Heart left ventricle (tissue), 16 donors: Measurements from ENCODE around the gene CCL17. TPM values are rescaled to one million over a fixed set of nuclear protein-coding genes. Genes with fewer than 3 reads are reported as not detected.
A peak's percentile ranks its signal among the peaks of the same experiment; 100 is the strongest.

Source experiments
- ATAC-seq, 4 donors: fragments of 200-7000 bp; cut with Tn5 transposase; one replicate each; pipeline ENCODE4 v1.9.1; 2020 to 2022; ENCODE audit warnings: moderate library complexity in 4 of 4, mild to moderate bottlenecking in 3 of 4, moderate number of reproducible peaks in 1 of 4
- DNase-seq, 5 donors: peaks; one replicate each; pipeline ENCODE4 v3.0.0-alpha.2; 2020
- H3K27ac ChIP-seq, 12 donors: fragments of 200-600 bp; sonication (generic) in 4 of 12; one replicate each; pipeline versions ENCODE4 v1.5.0 to v1.8.0; 2016 to 2022; ENCODE audit warnings: mild to moderate bottlenecking in 2 of 12
- H3K27me3 ChIP-seq, 9 donors: fragments of 200-600 bp; sonication (generic) in 2 of 9; one replicate each; pipeline versions ENCODE4 v1.5.1 to v1.8.0; 2016 to 2022; ENCODE audit warnings: mild to moderate bottlenecking in 3 of 9
- H3K36me3 ChIP-seq, 9 donors: fragments of 200-600 bp; sonication (generic) in 2 of 9; one replicate each; pipeline versions ENCODE4 v1.5.0 to v1.8.0; 2018 to 2022; ENCODE audit warnings: mild to moderate bottlenecking in 2 of 9
- H3K4me1 ChIP-seq, 12 donors: fragments of 200-600 bp; sonication (generic) in 4 of 12; one replicate each; pipeline versions ENCODE4 v1.5.0 to v1.8.0; 2016 to 2022; ENCODE audit warnings: mild to moderate bottlenecking in 3 of 12
- H3K4me3 ChIP-seq, 12 donors: fragments of 200-600 bp; sonication (generic) in 4 of 12; one replicate each; pipeline versions ENCODE4 v1.5.0 to v1.8.0; 2017 to 2022; ENCODE audit warnings: mild to moderate bottlenecking in 9 of 12, moderate library complexity in 4 of 12
- H3K9me3 ChIP-seq, 12 donors: fragments of 200-600 bp; sonication (generic) in 4 of 12; one replicate each; pipeline versions ENCODE4 v1.5.0 to v1.8.0; 2016 to 2022; ENCODE audit warnings: mild to moderate bottlenecking in 1 of 12
- POLR2A ChIP-seq, 2 donors: fragments of 450-650 bp; IDR thresholded peaks; one replicate each; pipeline ENCODE4 v1.6.1; 2017; ENCODE audit warnings: antibody characterized with exemption in 2 of 2, mild to moderate bottlenecking in 2 of 2, moderate library complexity in 2 of 2
- WGBS, 4 donors: extraction: QIAGEN DNeasy Blood & Tissue Kit in 2 of 4; methylation state at CpG; one replicate each; pipeline versions ENCODE4 v1.1.5 to v1.1.7; 2013 to 2018; 5-methylcytosine and 5-hydroxymethylcytosine counted together
- intact Hi-C, 10 donors: fragments of 100-400 bp; cut with DNase I; formaldehyde crosslinking; loops; one replicate each; pipeline versions ENCODE4 v1.11.1 to v1.14.2; 2022
- polyA plus RNA-seq, 2 donors: library from polyadenylated mRNA; stranded (reverse); fragments of 200-250 nt; gene quantifications; one replicate each; pipeline ENCODE4 v1.2.3, GENCODE V29; 2013
- total RNA-seq, 9 donors: library from RNA; depleted of rRNA in 2 of 9; stranded (reverse); fragments of >200 nt in 2 of 9; fragmentation: NEBNext Ultra II Directional in 3 of 9; extraction: Animal tissue kit (Norgen Biotek cat#: 25700) in 3 of 9; gene quantifications; one replicate each; pipeline versions ENCODE4 v1.1.0 to v1.2.4, GENCODE V29; 2016 to 2023
- TF ChIP-seq, protein P1 (sequence below), 12 donors: fragments of 200-600 bp; sonication (generic) in 4 of 12; IDR thresholded peaks; one replicate each; pipeline versions ENCODE4 v1.5.0 to v1.8.0; 2018 to 2022; ENCODE audit warnings: antibody characterized with exemption in 12 of 12, mild to moderate bottlenecking in 5 of 12
- donor health status: ischemic (EF 13 %, LVEDD 7.1; RV severe dilation, severe dysfunction).
- donor health status: healthy with polysubstance abuse.
- donor health status: DM: no; HTN: yes; CAD: no.
- donor health status: DM: no; HTN: no; CAD: no.
- donor health status: ischemic (EF 25% LVEDD 6.9; RV normal size, moderate dysfunction).
- donor health status: ischemic (EF 25% LVEDD 5.7; RV mildly dilated, moderate dysfunction).
- donor health status: healthy.
- donor health status: DM: yes; HTN: yes; CAD: no.
- donor health status: ischemic (EF 35%, LVEDD 5.7; RV mildly dilated, moderate dysfunction).
- donor health status: nonischemic (EF 11% LVEDD 7.7; RV severe dilation, severe dysfunction).
- donor health status: DM: yes; HTN: yes; CAD: no.
- donor health status: PGD.
- donor health status: ischemic (EF 29% LVEDD 5.4; RV normal size, mild dysfunction).
- donor health status: nonischemic (EF 23%, LVEDD 6.1; RV moderate dilation, normal function).

CCL17 gene
- total and polyA plus RNA-seq, 11 donors: 0.26 to 4.0 (median 1.0) TPM; not detected in 8

DNA sequence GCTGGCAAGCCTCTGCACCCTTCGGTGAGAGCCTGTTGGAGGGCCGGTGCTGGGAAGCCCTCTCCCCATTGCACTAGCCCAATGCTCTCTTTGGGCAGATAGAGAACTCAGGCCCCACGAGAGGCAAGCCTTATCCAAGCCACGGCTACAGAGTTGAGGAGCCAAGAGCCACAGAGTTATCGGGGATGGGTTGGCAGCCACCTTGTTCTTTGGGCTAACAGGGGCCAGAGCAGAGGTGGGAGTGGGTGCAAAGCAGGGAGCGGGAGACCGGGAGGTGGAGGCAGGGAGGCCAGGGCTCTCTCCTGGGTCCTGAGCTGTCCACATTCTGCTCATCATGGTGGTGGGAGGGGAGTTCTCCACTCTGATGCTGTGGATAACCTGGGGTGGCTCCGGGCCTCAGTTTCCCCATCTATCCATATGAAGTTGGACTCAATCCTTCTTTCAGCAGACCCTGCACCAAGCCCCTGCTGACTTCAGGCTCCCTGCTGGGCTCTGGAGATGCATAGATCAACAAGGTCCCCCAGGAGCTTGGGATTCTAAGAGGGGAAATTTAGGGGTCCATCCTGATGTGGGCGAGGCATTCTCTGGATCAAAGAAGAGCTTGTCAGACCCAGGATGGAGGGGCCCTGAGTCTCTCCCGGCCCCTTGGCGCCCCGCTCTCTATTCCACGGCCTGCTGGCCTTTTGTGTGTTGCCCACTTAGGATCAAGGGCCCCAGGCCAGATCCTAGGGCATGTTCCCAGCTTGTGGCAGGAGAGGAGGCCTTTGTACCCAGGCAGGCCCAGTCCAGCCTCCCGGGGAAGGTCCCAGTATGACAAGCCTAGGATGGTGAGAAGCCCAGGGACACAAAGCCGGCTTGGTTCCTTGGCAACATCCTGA lies 32.8 kb upstream of the CCL17 start:
- Histone ChIP-seq H3K4me1 (peaks cover 0 to 49% (median 15%) of the 10 kb centered on the region in 12 donors), H3K36me3 (peaks cover 0 to 3% (median 0%) of the 10 kb centered on the region in 9 donors), H3K4me3 (peak overlapping the region in 10 of 12 donors; percentile 61 to 88 (median 71)), H3K27me3 (no peaks in the 10 kb centered on the region), H3K27ac (peak overlapping the region; percentile 73 to 97 (median 88)), H3K9me3 (no peaks in the 10 kb centered on the region)
- intact Hi-C loops: loop anchor here (2.0 to 10.0 kb wide), 8 partner anchors 34 to 71 kb away; no protein-coding TSS in a partner anchor
- DNase-seq (peak in 1 of 5 donors; percentile 77), ATAC-seq (no peak)
- WGBS, 4 donors: 73 to 85% (median 75%) methylated on average over 12 to 15 of the region's 15 CpGs
- TF ChIP-seq, protein P1, sequence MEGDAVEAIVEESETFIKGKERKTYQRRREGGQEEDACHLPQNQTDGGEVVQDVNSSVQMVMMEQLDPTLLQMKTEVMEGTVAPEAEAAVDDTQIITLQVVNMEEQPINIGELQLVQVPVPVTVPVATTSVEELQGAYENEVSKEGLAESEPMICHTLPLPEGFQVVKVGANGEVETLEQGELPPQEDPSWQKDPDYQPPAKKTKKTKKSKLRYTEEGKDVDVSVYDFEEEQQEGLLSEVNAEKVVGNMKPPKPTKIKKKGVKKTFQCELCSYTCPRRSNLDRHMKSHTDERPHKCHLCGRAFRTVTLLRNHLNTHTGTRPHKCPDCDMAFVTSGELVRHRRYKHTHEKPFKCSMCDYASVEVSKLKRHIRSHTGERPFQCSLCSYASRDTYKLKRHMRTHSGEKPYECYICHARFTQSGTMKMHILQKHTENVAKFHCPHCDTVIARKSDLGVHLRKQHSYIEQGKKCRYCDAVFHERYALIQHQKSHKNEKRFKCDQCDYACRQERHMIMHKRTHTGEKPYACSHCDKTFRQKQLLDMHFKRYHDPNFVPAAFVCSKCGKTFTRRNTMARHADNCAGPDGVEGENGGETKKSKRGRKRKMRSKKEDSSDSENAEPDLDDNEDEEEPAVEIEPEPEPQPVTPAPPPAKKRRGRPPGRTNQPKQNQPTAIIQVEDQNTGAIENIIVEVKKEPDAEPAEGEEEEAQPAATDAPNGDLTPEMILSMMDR (IDR thresholded peaks at IDR 0.05): no peak
- TF ChIP-seq POLR2A (IDR thresholded peaks at IDR 0.05): no peak

DNA sequence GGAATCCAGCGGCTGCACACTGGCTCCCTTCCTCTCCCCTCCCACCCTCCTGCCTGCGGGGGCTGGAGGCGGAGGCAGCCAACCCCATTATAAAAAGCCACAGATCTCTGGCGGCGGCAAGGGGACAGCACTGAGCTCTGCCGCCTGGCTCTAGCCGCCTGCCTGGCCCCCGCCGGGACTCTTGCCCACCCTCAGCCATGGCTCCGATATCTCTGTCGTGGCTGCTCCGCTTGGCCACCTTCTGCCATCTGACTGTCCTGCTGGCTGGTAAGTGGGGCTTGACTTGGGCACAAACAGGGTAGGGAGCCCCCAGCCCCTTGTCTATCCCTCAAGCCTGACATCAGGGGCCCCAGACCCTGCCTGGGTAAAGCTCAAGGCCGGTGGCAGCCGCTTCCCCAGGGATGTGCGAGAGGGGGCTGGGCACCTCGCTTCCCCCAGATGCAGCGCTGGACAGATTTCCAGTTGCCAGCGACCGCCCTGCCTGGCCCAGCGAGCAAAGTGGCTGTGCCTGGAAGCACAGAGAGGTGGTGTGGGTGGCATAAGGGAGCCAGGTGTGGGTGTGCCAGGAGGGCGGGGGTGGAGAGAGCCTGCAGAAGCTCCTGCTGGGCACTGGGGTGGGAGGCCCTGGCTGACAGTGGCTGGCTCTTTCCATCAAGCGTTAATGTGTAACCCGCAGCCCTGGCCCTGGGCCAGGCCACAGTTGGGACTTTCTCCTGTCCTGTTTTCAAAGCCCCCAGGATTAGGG lies 32.0 kb upstream of the CCL17 start, which contains the start of gene CX3CL1:
CX3CL1 (plus strand) TSS at position 119 of the 745 bp plus-strand sequence; CDS start at position 198, 79 bp downstream.
- Histone ChIP-seq H3K27ac (peak within 1 kb of the TSS; percentile 84 to 97 (median 90)), H3K36me3 (peaks cover 0 to 3% (median 0%) of the 10 kb centered on the region in 9 donors), H3K4me1 (peaks cover 0 to 48% (median 15%) of the 10 kb centered on the region in 12 donors), H3K27me3 (no peaks in the 10 kb centered on the region), H3K9me3 (no peaks in the 10 kb centered on the region), H3K4me3 (peak within 1 kb of the TSS; percentile 30 to 88 (median 68))
- 4 to 13% (median 10%) methylated on average over 11 to 23 of the region's 23 CpGs for WGBS, 4 donors
- intact Hi-C loops: loop anchor here (2.0 to 10.0 kb wide), 8 partner anchors 35 to 72 kb away; no protein-coding TSS in a partner anchor
- peak; percentile 76 to 87 (median 84) for ATAC-seq
- peak in 4 of 5 donors; percentile 76 to 84 (median 82) for DNase-seq
- TF ChIP-seq, protein P1 (IDR thresholded peaks at IDR 0.05): peak in 9 of 12 donors; percentile 22 to 55 (median 31)
- TF ChIP-seq POLR2A (IDR thresholded peaks at IDR 0.05): peak in 1 of 2 donors; percentile 91

DNA sequence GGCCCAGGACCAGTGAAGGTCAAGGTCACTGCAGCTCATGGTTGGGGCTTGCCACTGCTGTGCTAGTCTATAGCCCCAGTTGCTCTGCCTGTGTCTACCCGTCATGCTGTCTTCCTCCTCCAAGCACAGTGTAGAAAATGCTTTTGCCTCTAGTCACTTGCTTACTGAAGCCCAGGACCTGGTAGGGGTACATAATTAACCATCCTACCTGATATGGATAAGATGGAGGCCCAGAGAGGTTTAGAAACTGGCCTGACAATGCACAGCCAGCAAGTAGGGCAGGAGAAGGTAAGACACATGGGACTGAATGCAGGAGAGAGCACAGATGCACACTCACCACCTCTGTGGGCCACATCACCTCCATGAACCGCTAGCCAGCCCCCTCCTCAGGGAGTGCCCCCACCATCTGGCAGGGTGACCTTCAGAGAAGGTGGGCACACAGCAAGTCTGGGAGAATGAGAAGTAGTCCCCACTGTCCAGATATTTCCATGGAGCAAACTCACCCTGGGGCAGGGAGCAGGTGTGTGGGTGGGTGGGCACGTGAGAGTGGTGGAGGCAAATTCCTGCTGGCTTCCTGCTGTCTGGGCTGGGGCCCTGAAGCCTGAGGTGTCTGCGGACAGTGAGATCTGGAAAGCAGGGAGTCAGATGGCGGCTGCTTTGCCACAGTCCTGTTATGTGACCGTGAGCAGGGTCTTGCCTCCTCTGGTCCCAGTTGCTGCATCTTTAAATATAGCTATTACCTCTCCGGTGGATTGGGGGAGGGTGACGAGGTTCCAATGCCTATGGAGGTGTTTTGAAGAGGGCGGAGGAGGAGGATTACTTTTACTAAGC lies 31.2 kb upstream of the CCL17 start:
- Histone ChIP-seq H3K36me3 (peaks cover 0 to 3% (median 0%) of the 10 kb centered on the region in 9 donors), H3K4me1 (peaks cover 0 to 52% (median 12%) of the 10 kb centered on the region in 12 donors), H3K9me3 (no peaks in the 10 kb centered on the region), H3K27me3 (no peaks in the 10 kb centered on the region), H3K27ac (peak overlapping the region; percentile 84 to 97 (median 90)), H3K4me3 (peak overlapping the region; percentile 30 to 88 (median 68))
- DNase-seq: no peak
- peak in 2 of 4 donors; percentile 9 to 12 for ATAC-seq
- intact Hi-C loops: loop anchor here (2.0 to 10.0 kb wide), 8 partner anchors 36 to 73 kb away; no protein-coding TSS in a partner anchor
- TF ChIP-seq, protein P1 (IDR thresholded peaks at IDR 0.05): no peak
- TF ChIP-seq POLR2A (IDR thresholded peaks at IDR 0.05): no peak
- WGBS, 4 donors: 49 to 70% (median 57%) methylated on average over 6 to 9 of the region's 9 CpGs
